Fibroblast of pulmonary artery (primary cell): Measurements from ENCODE around the gene ELFN1.

Source experiments
- DNase-seq: peaks from one replicate; pipeline ENCODE4 v3.0.0-alpha.2; 2010; ENCODE audit warnings: low read depth
- H3K4me3 ChIP-seq: replicated peaks from 2 replicates; pipeline ENCODE4 v1.5.1; 2011; ENCODE audit warnings: low read depth, mild to moderate bottlenecking, control low read depth, low read length, moderate library complexity
- CTCF ChIP-seq: IDR thresholded peaks from 2 replicates; pipeline ENCODE4 v1.5.1; 2011; ENCODE audit warnings: mild to moderate bottlenecking, control low read depth, low read length, inconsistent platforms; ENCODE audit errors: missing control alignments

ELFN1 gene

DNA sequence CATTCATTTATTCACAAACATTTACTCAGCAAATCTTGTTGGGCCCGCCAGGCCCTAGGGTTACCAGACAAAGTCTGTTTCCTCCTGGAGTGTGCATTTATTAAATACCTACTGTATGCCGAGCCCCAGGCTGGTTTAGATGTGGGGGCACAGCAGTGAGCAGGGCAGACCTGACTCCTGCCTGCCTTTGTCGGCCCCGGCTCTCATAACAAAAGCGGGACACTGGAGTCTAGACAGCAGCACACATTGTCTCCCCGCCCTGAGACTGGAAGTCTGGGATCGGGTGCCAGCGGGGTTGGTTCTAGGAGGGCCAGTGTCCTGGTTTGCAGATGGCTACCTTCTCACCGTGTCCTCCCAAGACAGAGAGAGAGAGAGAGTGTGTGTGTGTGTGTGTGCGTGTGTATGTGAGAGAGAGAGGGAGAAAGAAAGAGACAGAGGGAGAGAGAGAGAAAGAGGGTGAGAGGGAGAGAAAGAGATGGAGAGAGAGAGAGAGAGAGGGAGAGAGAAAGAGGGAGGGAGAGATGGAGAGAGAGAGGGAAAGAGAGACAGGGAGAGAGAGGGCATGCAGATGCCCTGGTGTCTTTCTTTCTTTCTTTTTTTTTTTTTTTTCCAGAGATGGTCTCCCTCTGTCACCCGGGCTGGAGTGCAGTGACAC is 25.9 kb downstream of the ELFN1 start:
- no peak for TF ChIP-seq CTCF
- H3K4me3 ChIP-seq: no peak overlapping the region
- DNase-seq: no peak

- no peak for TF ChIP-seq CTCF
- DNase-seq: no peak
- no peak overlapping the region for H3K4me3 ChIP-seq
Measured at GRCh38 chr7:1696671-1697498, 26.8 kb downstream of the ELFN1 start.

DNA sequence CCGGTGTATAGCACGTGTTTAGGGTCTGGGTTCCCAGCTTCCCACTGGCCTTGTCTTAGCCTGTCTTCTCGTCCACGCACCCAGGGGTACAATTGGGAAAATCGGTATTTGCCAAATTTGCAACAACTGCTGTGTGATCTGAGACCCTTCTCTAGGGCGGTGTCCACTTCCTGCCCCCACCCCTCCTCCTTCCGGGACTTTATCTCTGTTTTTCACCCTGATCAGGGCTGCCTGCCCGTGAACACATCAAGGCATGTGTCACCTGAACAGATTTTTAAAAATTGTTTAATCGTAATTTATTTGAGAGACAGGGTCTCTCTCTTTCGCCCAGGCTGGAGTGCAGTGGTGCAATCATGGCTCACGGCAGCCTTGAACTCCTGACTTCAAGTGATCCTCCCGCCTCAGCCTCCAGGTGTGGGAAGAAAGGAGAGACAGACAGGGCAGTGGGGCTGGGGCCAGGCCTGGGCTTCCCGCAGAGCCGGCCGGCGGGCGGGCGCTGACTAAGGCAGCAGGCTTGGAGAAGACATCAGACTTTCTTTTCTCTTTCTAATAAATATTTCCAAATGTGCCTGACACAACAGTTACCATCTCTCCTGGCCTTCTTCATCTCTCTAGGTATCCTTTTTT is 27.5 kb downstream of the ELFN1 start:
- TF ChIP-seq CTCF: no peak
- no peak for DNase-seq

GRCh38 chr7:1698201-1698600 is 28.1 kb downstream of the ELFN1 start:
- no peak for DNase-seq
- no peak for TF ChIP-seq CTCF
- H3K4me3 ChIP-seq: no peak overlapping the region

More for the DNA sequence above, 27.5 kb downstream of the ELFN1 start:
- H3K4me3 ChIP-seq: no peak overlapping the region

DNA sequence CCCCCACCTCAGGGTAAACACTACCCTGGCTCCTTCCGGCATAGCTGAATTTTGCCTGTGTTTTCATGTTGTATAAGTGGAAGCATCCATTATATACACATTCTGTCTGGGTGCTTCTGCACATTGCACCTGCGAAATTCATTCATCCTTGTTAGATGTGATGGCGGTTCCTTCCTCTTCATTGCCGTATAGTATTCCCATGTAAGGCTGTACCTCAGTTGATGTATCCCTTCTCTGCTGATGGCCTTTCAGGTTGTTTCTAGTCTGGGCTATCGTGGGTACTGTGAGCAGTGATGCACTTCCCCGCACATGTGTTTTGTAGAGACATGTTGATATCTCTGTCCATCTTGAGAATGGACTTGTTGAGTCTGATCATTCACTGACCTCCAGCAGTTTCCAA is 28.9 kb downstream of the ELFN1 start:
- DNase-seq: no peak
- H3K4me3 ChIP-seq: no peak overlapping the region
- TF ChIP-seq CTCF: no peak

DNA sequence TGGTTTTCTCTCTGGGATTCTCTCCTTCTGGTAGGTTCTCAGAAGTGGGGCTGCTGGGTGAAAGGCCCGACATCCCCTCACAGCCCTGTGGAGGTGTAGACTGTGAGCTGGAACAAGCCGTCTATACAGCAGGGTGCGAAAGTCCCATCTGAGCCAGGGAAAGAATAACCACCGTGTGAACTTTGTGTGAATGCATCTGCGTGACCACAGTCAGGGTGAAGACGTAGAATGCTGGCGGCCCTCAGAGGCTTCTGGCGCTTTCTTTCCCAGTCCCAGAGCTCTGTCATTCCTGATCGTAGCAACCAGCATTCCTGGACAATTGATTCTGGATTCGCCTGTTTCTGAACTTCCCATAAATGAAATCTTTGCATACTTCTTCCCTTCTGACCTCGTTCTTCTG is 30.0 kb downstream of the ELFN1 start:
- TF ChIP-seq CTCF: no peak
- DNase-seq: no peak
- H3K4me3 ChIP-seq: no peak overlapping the region
